Activated naive CD4-positive, alpha-beta T cell treated with Interleukin-2 at 50 U/mL for 16 hours (primary cell): ENCODE data around the gene MYO1D.
"Not testable (repeated sequence)": the region's sequence is repeated elsewhere in the genome, so short reads cannot be mapped to it uniquely, and the experiment has no call there.

Experiments
- DNase-seq: peaks from one replicate; pipeline ENCODE4 v3.0.0-alpha.2; 2020

The MYO1D gene

GRCh38 chr17:32723310-32723955 lies 153.5 kb downstream of the MYO1D start:
- no peak for DNase-seq

- DNase-seq: no peak
These were observed 154.2 kb downstream of the MYO1D start for GRCh38 chr17:32722733-32723132.

GRCh38 chr17:32720671-32721070 lies 156.3 kb downstream of the MYO1D start:
- no peak for DNase-seq

- no peak for DNase-seq
These were observed 157.2 kb downstream of the MYO1D start for GRCh38 chr17:32719689-32720088.

GRCh38 chr17:32714922-32715321 lies 162.0 kb downstream of the MYO1D start:
- DNase-seq: not testable (repeated sequence)

GRCh38 chr17:32714206-32714605 lies 162.7 kb downstream of the MYO1D start:
- DNase-seq: not testable (repeated sequence)

- no peak for DNase-seq
These were observed 163.8 kb downstream of the MYO1D start for GRCh38 chr17:32713081-32713480.

GRCh38 chr17:32709562-32709961 lies 167.4 kb downstream of the MYO1D start:
- no peak for DNase-seq

- no peak for DNase-seq
These were observed 175.1 kb downstream of the MYO1D start for GRCh38 chr17:32701871-32702270.

GRCh38 chr17:32699247-32699646 lies 177.7 kb downstream of the MYO1D start:
- DNase-seq: no peak

GRCh38 chr17:32697728-32698625 lies 178.9 kb downstream of the MYO1D start:
- DNase-seq: no peak

- DNase-seq: no peak
These were observed 180.5 kb downstream of the MYO1D start for GRCh38 chr17:32696426-32696825.

- DNase-seq: no peak
These were observed 181.1 kb downstream of the MYO1D start for GRCh38 chr17:32695864-32696263.

- DNase-seq: no peak
These were observed 183.6 kb downstream of the MYO1D start for GRCh38 chr17:32693194-32693897.

- DNase-seq: no peak
These were observed 184.7 kb downstream of the MYO1D start for GRCh38 chr17:32692179-32692578.

GRCh38 chr17:32689348-32689747 lies 187.6 kb downstream of the MYO1D start:
- no peak for DNase-seq

- no peak for DNase-seq
These were observed 188.7 kb downstream of the MYO1D start for GRCh38 chr17:32688221-32688620.

GRCh38 chr17:32684087-32684958 lies 192.6 kb downstream of the MYO1D start:
- no peak for DNase-seq

GRCh38 chr17:32673964-32674363 lies 203.0 kb downstream of the MYO1D start:
- no peak for DNase-seq

GRCh38 chr17:32672711-32673110 lies 204.2 kb downstream of the MYO1D start:
- no peak for DNase-seq

GRCh38 chr17:32671896-32672295 lies 205.0 kb downstream of the MYO1D start:
- DNase-seq: no peak

- no peak for DNase-seq
These were observed 211.9 kb downstream of the MYO1D start for GRCh38 chr17:32664936-32665583.
